WTC11 (cell line): ENCODE measurements around the gene IFT27. TPM values are rescaled to one million over a fixed set of nuclear protein-coding genes. Genes with fewer than 3 reads are reported as not detected.

ENCODE experiments used
- ATAC-seq: fragments of 200-7000 bp; cut with Tn5 transposase; 2 replicates; pipeline ENCODE4 v1.10.0; 2021; ENCODE audit warnings: mild to moderate bottlenecking, moderate library complexity
- CTCF ChIA-PET: fragments of 300-600 bp; sonication (Branson Sonifier 250); formaldehyde crosslinking; loops from one replicate; lab custom pipeline; 2021; ENCODE audit warnings: antibody characterized with exemption; lab: Charles Lee
- POLR2A ChIA-PET: fragments of 350-600 bp; sonication (Branson Sonifier 250); formaldehyde crosslinking; loops from one replicate; lab custom pipeline; 2021; ENCODE audit warnings: antibody characterized with exemption; lab: Charles Lee
- DNase-seq: peaks from one replicate; pipeline ENCODE4 v3.0.0; 2021; ENCODE audit warnings: low spot score
- H3K27ac Mint-ChIP-seq: 2 replicates; pipeline ENCODE4 v1.8.0; 2021; ENCODE audit warnings: mixed read lengths
- H3K27me3 Mint-ChIP-seq: 2 replicates; pipeline ENCODE4 v1.8.0; 2021; ENCODE audit warnings: low read depth, mild to moderate bottlenecking, moderate library complexity, mixed read lengths
- H3K36me3 Mint-ChIP-seq: 2 replicates; pipeline ENCODE4 v1.8.0; 2021; ENCODE audit warnings: mixed read lengths
- H3K4me1 Mint-ChIP-seq: 2 replicates; pipeline ENCODE4 v1.8.0; 2022; ENCODE audit warnings: mixed read lengths
- H3K4me3 Mint-ChIP-seq: 2 replicates; pipeline ENCODE4 v1.8.0; 2021; ENCODE audit warnings: mild to moderate bottlenecking, moderate library complexity, mixed read lengths
- H3K9me3 Mint-ChIP-seq: 2 replicates; pipeline ENCODE4 v1.8.0; 2021; ENCODE audit warnings: mixed read lengths
- ELF4 ChIP-seq: sonication (generic); formaldehyde crosslinking; IDR thresholded peaks from 2 replicates; pipeline ENCODE4 v1.8.1; 2022; ENCODE audit warnings: low read depth, mild to moderate bottlenecking, moderate library complexity, missing genetic modification reagents
- FOXJ3 ChIP-seq: sonication (generic); formaldehyde crosslinking; IDR thresholded peaks from 2 replicates; pipeline ENCODE4 v1.9.0; 2021; ENCODE audit warnings: missing genetic modification reagents, mild to moderate bottlenecking, borderline replicate concordance
- GRHL2 ChIP-seq: fragments of 250-450 bp; sonication (Bioruptor Pico); IDR thresholded peaks from 2 replicates; pipeline ENCODE4 v1.8.0; 2022; ENCODE audit warnings: mild to moderate bottlenecking, moderate library complexity; ENCODE audit not compliant: insufficient replicate concordance, severe bottlenecking
- NFE2L1 ChIP-seq: sonication (generic); formaldehyde crosslinking; IDR thresholded peaks from 2 replicates; pipeline ENCODE4 v1.8.1; 2023; ENCODE audit warnings: missing genetic modification reagents
- NR3C1 ChIP-seq: sonication (generic); formaldehyde crosslinking; conservative IDR thresholded peaks from 2 replicates; pipeline ENCODE4 v1.8.1; 2023; ENCODE audit warnings: low read depth, mild to moderate bottlenecking, missing genetic modification reagents
- OVOL2 ChIP-seq: fragments of 250-450 bp; sonication (Bioruptor Pico); IDR thresholded peaks from 2 replicates; pipeline ENCODE4 v1.9.0; 2021; ENCODE audit warnings: mild to moderate bottlenecking, borderline replicate concordance
- SMAD4 ChIP-seq: sonication (generic); formaldehyde crosslinking; IDR thresholded peaks from 2 replicates; pipeline ENCODE4 v1.8.0; 2022; ENCODE audit warnings: mild to moderate bottlenecking, missing genetic modification reagents
- SP1 ChIP-seq: sonication (generic); formaldehyde crosslinking; conservative IDR thresholded peaks from 2 replicates; pipeline ENCODE4 v1.8.1; 2022; ENCODE audit warnings: missing genetic modification reagents
- TEAD4 ChIP-seq: sonication (generic); formaldehyde crosslinking; IDR thresholded peaks from 2 replicates; pipeline ENCODE4 v1.8.0; 2022; ENCODE audit warnings: mild to moderate bottlenecking, missing genetic modification reagents
- ZNF219 ChIP-seq: sonication (generic); formaldehyde crosslinking; IDR thresholded peaks from 2 replicates; pipeline ENCODE4 v1.8.0; 2023; ENCODE audit warnings: missing genetic modification reagents, mild to moderate bottlenecking, borderline replicate concordance
- ZNF263 ChIP-seq: sonication (generic); formaldehyde crosslinking; IDR thresholded peaks from 2 replicates; pipeline ENCODE4 v1.8.1; 2022; ENCODE audit warnings: low read depth, mild to moderate bottlenecking, moderate library complexity, missing genetic modification reagents
- ZNF317 ChIP-seq: sonication (generic); formaldehyde crosslinking; IDR thresholded peaks from 2 replicates; pipeline ENCODE4 v1.8.1; 2023; ENCODE audit warnings: low read depth, mild to moderate bottlenecking, moderate library complexity, missing genetic modification reagents, borderline replicate concordance
- total RNA-seq: library from RNA; stranded (reverse); gene quantifications from 3 replicates; pipeline ENCODE4 v1.2.3, GENCODE V29; 2021
- TF ChIP-seq, protein P1 (sequence below): sonication (generic); formaldehyde crosslinking; conservative IDR thresholded peaks from 2 replicates; pipeline ENCODE4 v1.8.1; 2023; ENCODE audit warnings: mild to moderate bottlenecking, low read depth, missing genetic modification reagents, moderate library complexity
- TF ChIP-seq, protein P2 (sequence below): sonication (generic); formaldehyde crosslinking; IDR thresholded peaks from 2 replicates; pipeline ENCODE4 v1.8.0; 2022; ENCODE audit warnings: mild to moderate bottlenecking, missing genetic modification reagents
- TF ChIP-seq, protein P3 (sequence below): sonication (generic); formaldehyde crosslinking; IDR thresholded peaks from 2 replicates; pipeline ENCODE4 v1.8.1; 2022; ENCODE audit warnings: mild to moderate bottlenecking, moderate library complexity, missing genetic modification reagents
- TF ChIP-seq, protein P4 (sequence below): sonication (generic); formaldehyde crosslinking; IDR thresholded peaks from 2 replicates; pipeline ENCODE4 v1.8.1; 2023; ENCODE audit warnings: mild to moderate bottlenecking, moderate library complexity, missing genetic modification reagents
- TF ChIP-seq, protein P5 (sequence below): sonication (generic); formaldehyde crosslinking; IDR thresholded peaks from 2 replicates; pipeline ENCODE4 v1.8.1; 2023; ENCODE audit warnings: mild to moderate bottlenecking, missing genetic modification reagents
- TF ChIP-seq, protein P6 (sequence below): fragments of 250-450 bp; sonication (Bioruptor Pico); IDR thresholded peaks from 2 replicates; pipeline ENCODE4 v1.9.0; 2021; ENCODE audit warnings: moderate library complexity, mild to moderate bottlenecking, inconsistent platforms, borderline replicate concordance

Gene IFT27
- total RNA-seq, 1 experiment from 2014 or later: 47.9 TPM

DNA sequence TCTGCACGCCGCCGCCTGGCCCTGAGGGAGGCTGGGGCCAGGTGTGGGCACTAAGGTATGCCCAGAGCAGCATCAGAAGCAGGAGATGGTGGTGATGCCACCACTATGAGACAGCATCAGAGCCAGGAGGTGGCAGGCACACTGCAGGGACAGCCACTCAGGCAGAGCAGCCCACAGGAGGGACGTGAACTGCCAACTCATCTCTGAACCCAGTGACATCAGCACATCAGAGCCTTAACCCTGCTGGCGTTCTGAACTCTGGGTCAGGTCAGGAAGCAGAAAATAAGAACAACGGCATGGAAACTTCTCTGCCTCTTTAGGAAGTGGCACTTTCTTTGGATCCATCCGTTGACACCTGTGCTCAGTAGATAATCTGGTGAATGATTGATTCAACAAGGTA is 14.7 kb upstream of the IFT27 start (continued):
- TF ChIP-seq, protein P1, sequence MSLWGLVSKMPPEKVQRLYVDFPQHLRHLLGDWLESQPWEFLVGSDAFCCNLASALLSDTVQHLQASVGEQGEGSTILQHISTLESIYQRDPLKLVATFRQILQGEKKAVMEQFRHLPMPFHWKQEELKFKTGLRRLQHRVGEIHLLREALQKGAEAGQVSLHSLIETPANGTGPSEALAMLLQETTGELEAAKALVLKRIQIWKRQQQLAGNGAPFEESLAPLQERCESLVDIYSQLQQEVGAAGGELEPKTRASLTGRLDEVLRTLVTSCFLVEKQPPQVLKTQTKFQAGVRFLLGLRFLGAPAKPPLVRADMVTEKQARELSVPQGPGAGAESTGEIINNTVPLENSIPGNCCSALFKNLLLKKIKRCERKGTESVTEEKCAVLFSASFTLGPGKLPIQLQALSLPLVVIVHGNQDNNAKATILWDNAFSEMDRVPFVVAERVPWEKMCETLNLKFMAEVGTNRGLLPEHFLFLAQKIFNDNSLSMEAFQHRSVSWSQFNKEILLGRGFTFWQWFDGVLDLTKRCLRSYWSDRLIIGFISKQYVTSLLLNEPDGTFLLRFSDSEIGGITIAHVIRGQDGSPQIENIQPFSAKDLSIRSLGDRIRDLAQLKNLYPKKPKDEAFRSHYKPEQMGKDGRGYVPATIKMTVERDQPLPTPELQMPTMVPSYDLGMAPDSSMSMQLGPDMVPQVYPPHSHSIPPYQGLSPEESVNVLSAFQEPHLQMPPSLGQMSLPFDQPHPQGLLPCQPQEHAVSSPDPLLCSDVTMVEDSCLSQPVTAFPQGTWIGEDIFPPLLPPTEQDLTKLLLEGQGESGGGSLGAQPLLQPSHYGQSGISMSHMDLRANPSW (CRISPR knock-in tag): no peak
- TF ChIP-seq, protein P2, sequence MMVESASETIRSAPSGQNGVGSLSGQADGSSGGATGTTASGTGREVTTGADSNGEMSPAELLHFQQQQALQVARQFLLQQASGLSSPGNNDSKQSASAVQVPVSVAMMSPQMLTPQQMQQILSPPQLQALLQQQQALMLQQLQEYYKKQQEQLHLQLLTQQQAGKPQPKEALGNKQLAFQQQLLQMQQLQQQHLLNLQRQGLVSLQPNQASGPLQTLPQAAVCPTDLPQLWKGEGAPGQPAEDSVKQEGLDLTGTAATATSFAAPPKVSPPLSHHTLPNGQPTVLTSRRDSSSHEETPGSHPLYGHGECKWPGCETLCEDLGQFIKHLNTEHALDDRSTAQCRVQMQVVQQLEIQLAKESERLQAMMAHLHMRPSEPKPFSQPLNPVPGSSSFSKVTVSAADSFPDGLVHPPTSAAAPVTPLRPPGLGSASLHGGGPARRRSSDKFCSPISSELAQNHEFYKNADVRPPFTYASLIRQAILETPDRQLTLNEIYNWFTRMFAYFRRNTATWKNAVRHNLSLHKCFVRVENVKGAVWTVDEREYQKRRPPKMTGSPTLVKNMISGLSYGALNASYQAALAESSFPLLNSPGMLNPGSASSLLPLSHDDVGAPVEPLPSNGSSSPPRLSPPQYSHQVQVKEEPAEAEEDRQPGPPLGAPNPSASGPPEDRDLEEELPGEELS (CRISPR knock-in tag): no peak
- TF ChIP-seq NFE2L1 (CRISPR knock-in tag) (no peak), GRHL2 (CRISPR knock-in tag) (no peak), FOXJ3 (no peak), SP1 (CRISPR knock-in tag) (no peak)

DNA sequence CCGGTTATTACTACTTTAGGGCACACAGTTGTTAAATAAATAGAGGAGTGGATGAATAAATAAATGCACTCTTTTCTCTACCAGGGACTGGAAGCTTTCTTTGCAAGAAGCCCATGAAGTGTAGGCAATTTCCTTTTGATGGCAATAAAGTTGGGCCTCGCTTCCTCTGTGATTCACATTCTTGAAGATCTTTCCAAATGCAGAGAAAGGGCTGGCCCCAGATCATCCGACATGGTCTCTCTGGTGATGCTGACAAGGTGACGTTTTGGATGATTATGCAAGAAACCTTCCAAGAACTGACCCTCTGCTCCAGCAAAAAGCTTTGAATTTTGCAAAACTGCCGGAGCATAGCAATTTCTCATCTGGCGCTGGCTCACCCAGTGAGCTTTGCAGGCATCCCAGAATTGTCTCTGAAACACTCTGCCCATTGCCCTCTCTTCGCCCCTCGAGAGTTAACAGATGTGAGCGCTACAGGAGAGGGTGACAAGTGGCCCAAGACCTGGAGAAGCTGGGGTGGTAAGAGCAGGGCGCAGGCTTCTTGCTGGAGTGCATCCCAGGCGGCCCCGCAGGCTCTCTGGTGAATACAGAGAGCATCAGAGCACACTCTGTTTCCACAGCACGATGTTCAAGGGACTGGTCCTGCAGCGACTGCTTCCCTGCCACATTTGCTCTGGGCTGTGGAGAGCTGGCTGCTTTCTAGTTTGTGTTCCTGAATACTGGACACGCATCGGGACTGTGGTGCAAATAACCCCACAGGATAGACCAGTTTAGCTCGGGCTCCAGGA is 11.5 kb upstream of the IFT27 start:
- no peak overlapping the region for H3K27ac Mint-ChIP-seq
- POLR2A ChIA-PET: no interaction called here
- ATAC-seq: no peak
- TF ChIP-seq ELF4 (CRISPR knock-in tag) (no peak), ZNF263 (CRISPR knock-in tag) (no peak), SP1 (CRISPR knock-in tag) (no peak), NR3C1 (CRISPR knock-in tag) (no peak), ZNF317 (CRISPR knock-in tag) (no peak), SMAD4 (CRISPR knock-in tag) (no peak), TEAD4 (CRISPR knock-in tag) (no peak), OVOL2 (CRISPR knock-in tag) (no peak), ZNF219 (CRISPR knock-in tag) (no peak)
- TF ChIP-seq, protein P3, sequence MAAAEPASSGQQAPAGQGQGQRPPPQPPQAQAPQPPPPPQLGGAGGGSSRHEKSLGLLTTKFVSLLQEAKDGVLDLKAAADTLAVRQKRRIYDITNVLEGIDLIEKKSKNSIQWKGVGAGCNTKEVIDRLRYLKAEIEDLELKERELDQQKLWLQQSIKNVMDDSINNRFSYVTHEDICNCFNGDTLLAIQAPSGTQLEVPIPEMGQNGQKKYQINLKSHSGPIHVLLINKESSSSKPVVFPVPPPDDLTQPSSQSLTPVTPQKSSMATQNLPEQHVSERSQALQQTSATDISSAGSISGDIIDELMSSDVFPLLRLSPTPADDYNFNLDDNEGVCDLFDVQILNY (CRISPR knock-in tag): no peak
- TF ChIP-seq, protein P4, sequence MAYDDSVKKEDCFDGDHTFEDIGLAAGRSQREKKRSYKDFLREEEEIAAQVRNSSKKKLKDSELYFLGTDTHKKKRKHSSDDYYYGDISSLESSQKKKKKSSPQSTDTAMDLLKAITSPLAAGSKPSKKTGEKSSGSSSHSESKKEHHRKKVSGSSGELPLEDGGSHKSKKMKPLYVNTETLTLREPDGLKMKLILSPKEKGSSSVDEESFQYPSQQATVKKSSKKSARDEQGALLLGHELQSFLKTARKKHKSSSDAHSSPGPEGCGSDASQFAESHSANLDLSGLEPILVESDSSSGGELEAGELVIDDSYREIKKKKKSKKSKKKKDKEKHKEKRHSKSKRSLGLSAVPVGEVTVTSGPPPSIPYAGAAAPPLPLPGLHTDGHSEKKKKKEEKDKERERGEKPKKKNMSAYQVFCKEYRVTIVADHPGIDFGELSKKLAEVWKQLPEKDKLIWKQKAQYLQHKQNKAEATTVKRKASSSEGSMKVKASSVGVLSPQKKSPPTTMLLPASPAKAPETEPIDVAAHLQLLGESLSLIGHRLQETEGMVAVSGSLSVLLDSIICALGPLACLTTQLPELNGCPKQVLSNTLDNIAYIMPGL (CRISPR knock-in tag): no peak
- TF ChIP-seq, protein P5, sequence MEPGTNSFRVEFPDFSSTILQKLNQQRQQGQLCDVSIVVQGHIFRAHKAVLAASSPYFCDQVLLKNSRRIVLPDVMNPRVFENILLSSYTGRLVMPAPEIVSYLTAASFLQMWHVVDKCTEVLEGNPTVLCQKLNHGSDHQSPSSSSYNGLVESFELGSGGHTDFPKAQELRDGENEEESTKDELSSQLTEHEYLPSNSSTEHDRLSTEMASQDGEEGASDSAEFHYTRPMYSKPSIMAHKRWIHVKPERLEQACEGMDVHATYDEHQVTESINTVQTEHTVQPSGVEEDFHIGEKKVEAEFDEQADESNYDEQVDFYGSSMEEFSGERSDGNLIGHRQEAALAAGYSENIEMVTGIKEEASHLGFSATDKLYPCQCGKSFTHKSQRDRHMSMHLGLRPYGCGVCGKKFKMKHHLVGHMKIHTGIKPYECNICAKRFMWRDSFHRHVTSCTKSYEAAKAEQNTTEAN (CRISPR knock-in tag): no peak
- TF ChIP-seq, protein P6, sequence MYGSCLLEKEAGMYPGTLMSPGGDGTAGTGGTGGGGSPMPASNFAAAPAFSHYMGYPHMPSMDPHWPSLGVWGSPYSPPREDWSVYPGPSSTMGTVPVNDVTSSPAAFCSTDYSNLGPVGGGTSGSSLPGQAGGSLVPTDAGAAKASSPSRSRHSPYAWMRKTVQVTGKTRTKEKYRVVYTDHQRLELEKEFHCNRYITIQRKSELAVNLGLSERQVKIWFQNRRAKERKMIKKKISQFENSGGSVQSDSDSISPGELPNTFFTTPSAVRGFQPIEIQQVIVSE: no peak
- peaks cover 13% of the 10 kb centered on the region for H3K27me3 Mint-ChIP-seq
- no peak for DNase-seq
- peaks cover 14% of the 10 kb centered on the region for H3K4me1 Mint-ChIP-seq
- H3K36me3 Mint-ChIP-seq: no peaks in the 10 kb centered on the region
- CTCF ChIA-PET: interaction anchor here (0.9 to 3.4 kb wide), 6 partner anchors 9 to 190 kb away, joined by 3 to 25 read pairs (median 4); no protein-coding TSS in a partner anchor
- no peaks in the 10 kb centered on the region for H3K9me3 Mint-ChIP-seq
- no peak overlapping the region for H3K4me3 Mint-ChIP-seq
